Activated CD8-positive, alpha-beta memory T cell treated with anti-CD3 and anti-CD28 coated beads for 4 hours (primary cell): ENCODE data around the gene DNAH14.
"Not testable (repeated sequence)": the region's sequence is repeated elsewhere in the genome, so short reads cannot be mapped to it uniquely, and the experiment has no call there.

Source experiments
- DNase-seq, 2 donors: peaks; one replicate each; pipeline ENCODE4 v3.0.0-alpha.2; 2020; ENCODE audit warnings: low read depth in 2 of 2

The DNAH14 gene

DNA sequence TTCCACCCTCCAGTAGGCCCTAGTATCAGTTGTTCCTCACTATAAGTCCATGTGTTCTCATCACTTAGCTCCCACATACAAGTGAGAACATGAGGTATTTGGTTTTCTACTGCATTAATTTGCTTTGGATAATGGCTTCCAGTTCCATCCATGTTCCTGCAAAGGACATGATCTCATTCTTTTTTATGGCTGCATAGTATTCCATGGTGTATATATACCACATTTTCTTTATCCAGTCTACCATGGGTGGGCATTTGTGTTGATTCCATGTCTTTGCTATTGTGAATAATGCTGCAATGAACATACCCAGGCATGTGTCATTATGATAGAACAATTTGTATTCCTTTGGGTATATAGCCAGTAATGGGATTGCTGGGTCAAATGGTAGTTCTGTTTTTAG, 218.3 kb downstream of the DNAH14 start:
- not testable (repeated sequence) for DNase-seq

GRCh38 chr1:225152061-225152460, 222.6 kb downstream of the DNAH14 start:
- DNase-seq, result no peak

DNA sequence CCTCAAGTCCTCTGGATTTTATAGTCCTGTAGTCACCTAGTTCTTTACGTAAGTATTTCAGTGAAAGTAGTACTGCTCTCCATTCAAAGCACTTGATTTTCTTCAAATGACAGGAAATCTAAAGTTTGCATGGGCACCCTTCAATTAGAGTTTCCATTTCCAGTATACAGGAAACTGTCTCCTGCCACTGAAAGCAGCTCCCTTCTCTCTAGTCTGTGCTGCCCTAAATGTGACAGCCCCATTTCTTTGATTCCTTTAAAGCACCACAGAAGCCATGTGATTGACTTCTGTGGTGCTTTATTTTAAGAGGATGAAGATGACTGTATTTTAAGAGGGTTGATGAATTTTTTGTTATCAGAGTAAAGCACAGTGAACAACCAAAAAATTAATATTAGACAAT, 226.1 kb downstream of the DNAH14 start:
- no peak for DNase-seq

DNA sequence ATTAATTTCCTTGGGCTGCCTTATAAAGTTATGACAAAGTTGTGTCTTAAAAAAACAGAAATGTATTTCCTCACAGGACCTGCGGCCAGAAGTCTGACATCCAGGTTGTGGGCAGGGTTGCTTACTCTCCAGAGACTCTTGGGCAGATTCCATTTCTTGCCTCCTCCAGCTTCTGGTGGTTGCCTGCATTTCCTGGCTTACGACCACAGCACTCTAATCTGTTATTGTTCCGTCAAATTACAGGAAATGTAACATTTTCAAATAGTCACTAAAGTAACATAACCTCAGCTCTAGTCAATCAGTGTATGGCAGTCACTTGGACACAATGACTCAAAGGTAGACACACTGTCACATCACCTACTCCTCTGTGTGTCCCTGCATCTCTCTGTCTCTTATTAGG, 226.8 kb downstream of the DNAH14 start:
- no peak for DNase-seq

- DNase-seq, result no peak
These were observed 228.8 kb downstream of the DNAH14 start for GRCh38 chr1:225158291-225158690.

DNA sequence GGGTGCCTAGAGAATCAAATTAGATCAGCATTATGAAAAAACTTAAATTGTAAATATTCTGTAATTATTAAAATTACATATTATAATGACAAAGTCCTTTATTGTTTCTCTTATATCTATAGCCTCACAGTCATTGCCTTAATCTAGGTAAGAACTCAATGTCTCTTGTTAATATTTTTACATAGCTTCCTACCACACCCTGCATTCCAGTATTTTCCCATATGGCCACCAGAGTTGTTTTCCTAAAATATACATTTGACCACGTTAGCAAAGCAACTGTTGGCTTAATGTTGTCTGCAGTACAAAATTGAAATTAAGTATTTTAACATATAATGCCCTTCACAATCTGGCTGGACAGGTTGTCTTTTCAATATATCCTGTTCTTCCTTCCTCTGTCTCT, 230.3 kb downstream of the DNAH14 start:
- no peak for DNase-seq

DNA sequence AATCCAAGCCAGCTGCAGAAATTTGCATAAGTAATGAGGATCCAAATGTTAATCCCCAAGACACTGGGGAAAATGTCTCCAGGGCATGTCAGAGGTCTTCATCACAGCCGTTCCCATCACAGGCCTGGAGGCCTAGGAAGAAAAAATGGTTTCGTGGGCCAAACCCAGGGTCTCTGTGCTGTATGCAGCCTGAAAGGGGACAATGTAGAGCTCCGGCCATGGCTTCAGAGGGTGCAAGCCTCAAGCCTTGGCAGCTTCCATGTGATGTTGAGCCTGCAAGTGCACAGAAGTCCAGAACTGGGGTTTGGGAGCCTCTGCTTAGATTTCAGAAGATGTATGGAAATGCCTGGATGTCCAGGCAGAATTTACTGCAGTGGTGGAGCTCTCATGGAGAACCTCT, 247.9 kb downstream of the DNAH14 start:
- DNase-seq, result not testable (repeated sequence)

- DNase-seq, result no peak
These were observed 250.2 kb downstream of the DNAH14 start for GRCh38 chr1:225179686-225180085.

GRCh38 chr1:225182716-225183115, 253.2 kb downstream of the DNAH14 start:
- no peak for DNase-seq

DNA sequence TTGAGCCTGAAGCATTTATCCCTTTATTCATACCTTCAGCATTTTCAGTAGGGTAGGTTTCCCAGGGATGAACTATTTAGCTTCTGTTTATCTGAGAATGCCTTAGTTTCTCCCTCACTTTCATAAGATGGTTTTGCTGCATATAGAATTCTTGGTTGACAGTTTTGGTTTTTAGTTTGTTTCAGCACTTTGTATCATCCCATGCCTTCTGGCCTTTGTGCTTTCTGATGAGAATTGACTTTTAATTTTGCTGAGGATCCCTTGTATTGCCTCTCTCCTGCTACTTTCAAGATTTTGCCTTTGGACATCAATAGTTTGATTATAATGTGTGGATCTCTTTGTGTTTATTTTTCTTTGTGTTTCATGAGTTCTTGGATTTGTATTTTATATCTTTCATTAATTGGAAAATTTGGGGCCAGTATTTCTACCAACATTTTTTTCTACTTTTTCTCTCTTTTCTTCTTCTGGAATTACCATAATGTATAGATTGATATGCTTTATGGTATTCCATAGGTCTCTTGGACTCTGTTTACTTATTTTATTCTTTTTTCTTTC, 261.8 kb downstream of the DNAH14 start:
- DNase-seq, result no peak

DNA sequence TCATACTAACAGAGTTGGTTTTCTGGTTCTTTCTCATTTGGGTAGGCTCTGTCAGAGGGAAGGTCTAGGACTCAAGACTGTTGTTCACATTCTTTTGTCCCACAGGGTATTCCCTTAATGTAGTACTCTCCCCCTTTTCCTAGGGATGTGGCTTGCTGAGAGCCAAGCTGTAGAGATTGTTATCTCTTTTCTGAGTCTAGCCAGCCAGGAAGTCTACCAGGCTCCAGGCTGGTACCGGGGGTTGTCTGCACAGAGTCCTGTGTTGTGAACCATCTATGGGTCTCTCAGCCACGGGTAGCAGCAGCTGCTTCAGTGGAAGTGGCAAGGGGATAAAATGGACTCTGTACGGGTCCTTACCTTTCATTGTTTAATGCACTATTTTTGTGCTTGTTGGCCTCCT, 272.0 kb downstream of the DNAH14 start:
- DNase-seq, result no peak

- DNase-seq, result no peak
These were observed 278.3 kb downstream of the DNAH14 start for GRCh38 chr1:225207791-225208190.

GRCh38 chr1:225209153-225209552, 279.7 kb downstream of the DNAH14 start:
- no peak for DNase-seq

DNA sequence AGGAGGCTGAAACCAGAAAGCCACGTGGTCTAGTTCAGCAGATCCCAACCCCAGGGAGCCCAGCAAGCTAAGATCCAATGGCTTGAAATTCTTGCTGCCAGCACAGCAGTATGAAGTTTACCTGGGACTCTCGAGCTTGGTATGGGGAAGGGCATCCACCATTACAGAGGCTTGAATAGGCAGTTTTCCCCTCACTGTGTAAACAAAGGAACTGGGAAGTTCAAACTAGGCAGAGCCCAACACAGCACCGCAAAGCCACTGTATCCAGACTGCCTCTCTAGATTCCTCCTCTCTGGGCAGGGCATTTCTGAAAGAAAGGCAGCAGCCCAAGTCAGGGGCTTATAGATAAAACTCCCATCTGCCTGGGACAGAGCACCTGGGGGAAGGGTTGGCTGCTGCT, 280.7 kb downstream of the DNAH14 start:
- not testable (repeated sequence) for DNase-seq

DNA sequence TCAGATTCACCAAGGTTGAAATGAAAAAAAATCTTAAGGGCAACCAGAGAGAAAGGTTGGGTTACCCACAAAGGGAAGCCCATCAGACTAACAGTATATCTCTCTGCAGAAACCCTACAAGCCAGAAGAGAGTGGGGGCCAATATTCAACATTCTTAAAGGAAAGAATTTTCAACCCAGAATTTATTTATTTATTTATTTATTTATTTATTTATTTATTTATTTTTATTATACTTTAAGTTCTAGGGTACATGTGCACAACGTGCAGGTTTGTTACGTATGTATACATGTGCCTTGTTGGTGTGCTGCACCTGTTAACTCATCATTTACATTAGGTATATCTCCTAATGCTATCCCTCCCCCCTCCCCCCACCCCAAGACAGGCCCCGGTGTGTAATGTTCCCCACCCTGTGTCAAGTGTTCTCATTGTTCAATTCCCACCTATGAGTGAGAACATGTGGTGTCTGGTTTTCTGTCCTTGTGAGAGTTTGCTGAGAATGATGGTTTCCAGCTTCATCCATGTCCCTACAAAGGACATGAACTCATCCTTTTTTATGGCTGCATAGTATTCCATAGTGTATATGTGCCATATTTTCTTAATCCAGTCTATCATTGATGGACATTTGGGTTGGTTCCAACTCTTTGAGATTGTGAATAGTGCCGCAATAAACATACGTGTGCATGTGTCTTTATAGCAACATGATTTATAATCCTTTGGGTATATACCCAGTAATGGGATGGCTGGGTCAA, 282.4 kb downstream of the DNAH14 start:
- not testable (repeated sequence) for DNase-seq

DNA sequence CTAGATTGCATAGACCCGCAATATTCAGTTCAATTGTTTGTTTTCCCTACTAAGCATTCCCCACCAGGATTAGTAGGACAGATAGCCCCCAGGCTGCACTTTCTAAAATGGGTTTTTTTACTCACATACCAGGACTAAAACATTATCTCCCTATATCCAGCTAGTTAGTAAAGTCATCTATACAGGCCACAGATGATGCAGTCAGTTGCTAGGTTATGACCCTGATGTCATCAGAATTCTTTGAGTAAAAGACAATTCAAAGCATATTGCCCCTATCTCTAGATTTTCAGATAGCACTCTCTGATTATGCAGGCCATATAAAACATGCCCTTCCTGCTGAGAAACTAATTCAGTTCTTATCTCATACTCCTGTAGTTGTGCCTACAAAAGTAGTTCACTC, 294.8 kb downstream of the DNAH14 start:
- no peak for DNase-seq

DNA sequence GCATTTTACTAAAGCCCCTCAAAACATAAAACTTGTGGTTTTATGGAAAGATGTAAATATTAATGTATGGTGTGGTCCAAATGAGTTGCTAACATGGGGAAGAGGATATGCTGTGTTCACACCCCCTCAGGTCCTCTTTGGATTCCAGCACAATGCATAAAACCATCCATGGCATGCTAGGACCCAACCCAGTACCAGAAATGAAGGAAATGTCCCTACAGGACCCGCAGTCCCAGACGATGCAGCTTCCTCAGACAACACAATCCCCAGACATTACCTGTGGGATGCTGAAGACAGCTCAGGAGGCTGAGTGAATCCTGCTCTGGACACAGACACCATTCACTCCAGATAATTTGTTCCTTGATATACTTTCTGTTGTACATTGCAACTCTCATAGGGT, 296.2 kb downstream of the DNAH14 start:
- no peak for DNase-seq

GRCh38 chr1:225228871-225229303, 299.4 kb downstream of the DNAH14 start:
- DNase-seq, result no peak

DNA sequence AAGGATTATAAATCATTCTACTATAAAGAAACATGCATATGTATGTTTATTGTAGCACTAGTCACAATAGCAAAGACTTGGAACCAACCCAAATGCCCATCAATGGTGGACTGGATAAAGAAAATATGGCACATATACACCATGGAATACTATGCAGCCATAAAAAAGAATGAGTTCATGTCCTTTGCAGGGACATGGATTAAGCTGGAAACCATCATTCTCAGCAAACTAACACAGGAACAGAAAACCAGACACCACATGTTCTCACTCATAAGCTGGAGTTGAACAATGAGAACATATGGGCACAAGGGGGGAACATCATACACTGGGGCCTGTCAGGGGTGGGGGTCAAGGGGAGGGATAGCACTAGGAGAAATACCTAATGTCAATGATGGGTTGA, 300.0 kb downstream of the DNAH14 start:
- not testable (repeated sequence) for DNase-seq

GRCh38 chr1:225230483-225230882, 301.0 kb downstream of the DNAH14 start:
- DNase-seq, result no peak

GRCh38 chr1:225232930-225233329, 303.5 kb downstream of the DNAH14 start:
- not testable (repeated sequence) for DNase-seq

GRCh38 chr1:225242611-225243010, 313.1 kb downstream of the DNAH14 start:
- no peak for DNase-seq

- no peak for DNase-seq
These were observed 321.0 kb downstream of the DNAH14 start for GRCh38 chr1:225250432-225250831.

GRCh38 chr1:225253173-225253572, 323.7 kb downstream of the DNAH14 start:
- DNase-seq, result no peak
